Esophagus squamous epithelium (tissue), 5 donors: ENCODE measurements around the gene ADPRS. TPM values are rescaled to one million over a fixed set of nuclear protein-coding genes. Genes with fewer than 3 reads are reported as not detected.
A peak's percentile ranks its signal among the peaks of the same experiment; 100 is the strongest.

Experiments used
- DNase-seq: peaks from one replicate; lab custom pipeline; 2025; lab: John Stamatoyannopoulos, UW
- H3K27ac ChIP-seq, 4 donors: fragments of 200-600 bp; sonication (generic); one replicate each; pipeline ENCODE4 v1.5.1; 2016 to 2019; ENCODE audit warnings: mild to moderate bottlenecking in 1 of 4
- H3K27me3 ChIP-seq, 4 donors: fragments of 200-600 bp; sonication (generic); 1 replicate in 3 of 4; 2 replicates in 1 of 4; pipeline versions ENCODE4 v1.5.1 to v1.6.0; 2017 to 2021; ENCODE audit warnings: antibody characterized with exemption in 1 of 4
- H3K36me3 ChIP-seq, 3 donors: fragments of 200-600 bp; sonication (generic); one replicate each; pipeline ENCODE4 v1.5.1; 2016 to 2019
- H3K4me1 ChIP-seq, 3 donors: fragments of 200-600 bp; sonication (generic); one replicate each; pipeline ENCODE4 v1.5.1; 2017 to 2019
- H3K4me3 ChIP-seq, 4 donors: fragments of 200-600 bp; sonication (generic); 1 replicate in 3 of 4; 2 replicates in 1 of 4; pipeline ENCODE4 v1.5.1; 2016 to 2019; ENCODE audit warnings: mild to moderate bottlenecking in 2 of 4, moderate library complexity in 1 of 4
- H3K9me3 ChIP-seq, 3 donors: fragments of 200-600 bp; sonication (generic); one replicate each; pipeline ENCODE4 v1.5.1; 2016 to 2019
- CTCF ChIP-seq, 6 experiments: fragments of 450-650 bp in 4 of 6; fragments of 200-600 bp in 2 of 6; sonication (generic) in 2 of 6; IDR thresholded peaks; one replicate each; pipeline ENCODE4 v1.5.1; 2016 to 2019; ENCODE audit warnings: antibody characterized with exemption in 6 of 6, mild to moderate bottlenecking in 4 of 6, moderate library complexity in 4 of 6
- POLR2A ChIP-seq, 4 donors: fragments of 450-650 bp; IDR thresholded peaks; one replicate each; pipeline ENCODE4 v1.6.1; 2017; ENCODE audit warnings: antibody characterized with exemption in 4 of 4, mild to moderate bottlenecking in 4 of 4, moderate library complexity in 3 of 4
- WGBS, 2 donors: methylation state at CpG; one replicate each; pipeline ENCODE4 v1.1.5; 2018; 5-methylcytosine and 5-hydroxymethylcytosine counted together
- intact Hi-C: fragments of 100-400 bp; cut with DNase I; formaldehyde crosslinking; loops from one replicate; pipeline ENCODE4 v1.15.0; 2022
- total RNA-seq, 4 donors: library from RNA; depleted of rRNA; stranded (reverse); fragments of >200 nt; gene quantifications; one replicate each; pipeline ENCODE4 v1.1.0, GENCODE V29; 2016
- donor health status: DM: yes; HTN: yes; CAD: no.

ADPRS gene
- total RNA-seq = 10 to 100 TPM; 41.0 to 57.8 (median 48.1) TPM

GRCh38 chr1:36088577-36089392 is at the start of gene ADPRS:
Gene ADPRS, plus strand, starts transcription at chr1:36088892. Its CDS starts 13 bp downstream, at chr1:36088905.
- Histone ChIP-seq H3K36me3 (peaks cover 10 to 33% (median 24%) of the 10 kb centered on the region in 3 donors), H3K4me1 (peaks cover 21 to 61% (median 25%) of the 10 kb centered on the region in 3 donors), H3K27me3 (peaks cover 0 to 15% (median 1%) of the 10 kb centered on the region in 4 donors), H3K4me3 (peak within 1 kb of the TSS; percentile 71 to 95 (median 84)), H3K27ac (peak within 1 kb of the TSS; percentile 87 to 94 (median 90)), H3K9me3 (no peaks in the 10 kb centered on the region)
- peak; percentile 30 for DNase-seq
- intact Hi-C loops = no loop called here
- WGBS, 2 donors = 0% methylated on average over 13 to 16 of the region's 84 CpGs
- peak in 3 of 4 donors; percentile 76 to 94 (median 91) for TF ChIP-seq POLR2A (IDR thresholded peaks at IDR 0.05)
- peak; percentile 97 to 100 (median 99) for TF ChIP-seq CTCF (IDR thresholded peaks at IDR 0.05)

- intact Hi-C loops = no loop called here
- Histone ChIP-seq H3K27ac (no peak overlapping the region), H3K27me3 (no peaks in the 10 kb centered on the region), H3K9me3 (no peaks in the 10 kb centered on the region), H3K4me1 (no peaks in the 10 kb centered on the region), H3K36me3 (peaks cover 0 to 88% (median 21%) of the 10 kb centered on the region in 3 donors), H3K4me3 (no peak overlapping the region)
- DNase-seq = no peak
- WGBS, 2 donors = 83 to 86% methylated on average over 2 of the region's 2 CpGs
- TF ChIP-seq POLR2A (IDR thresholded peaks at IDR 0.05) = no peak
- TF ChIP-seq CTCF (IDR thresholded peaks at IDR 0.05) = no peak
These were observed 48.5 kb upstream of the ADPRS start for GRCh38 chr1:36040238-36040637.

GRCh38 chr1:36051821-36052220 is 36.9 kb upstream of the ADPRS start:
- Histone ChIP-seq H3K4me3 (no peak overlapping the region), H3K9me3 (no peaks in the 10 kb centered on the region), H3K4me1 (no peaks in the 10 kb centered on the region), H3K27ac (no peak overlapping the region), H3K36me3 (peaks cover 0 to 67% (median 6%) of the 10 kb centered on the region in 3 donors), H3K27me3 (no peaks in the 10 kb centered on the region)
- no peak for DNase-seq
- no peak for TF ChIP-seq POLR2A (IDR thresholded peaks at IDR 0.05)
- no peak for TF ChIP-seq CTCF (IDR thresholded peaks at IDR 0.05)
- intact Hi-C loops = no loop called here

- H3K36me3 ChIP-seq = peaks cover 0 to 54% (median 5%) of the 10 kb centered on the region in 3 donors
- H3K4me1 ChIP-seq = no peaks in the 10 kb centered on the region
- intact Hi-C loops = no loop called here
- TF ChIP-seq POLR2A (IDR thresholded peaks at IDR 0.05) = no peak
- TF ChIP-seq CTCF (IDR thresholded peaks at IDR 0.05) = no peak
- no peak overlapping the region for H3K27ac ChIP-seq
- H3K9me3 ChIP-seq = no peaks in the 10 kb centered on the region
- no peaks in the 10 kb centered on the region for H3K27me3 ChIP-seq
- no peak for DNase-seq
- no peak overlapping the region for H3K4me3 ChIP-seq
These were observed 34.7 kb upstream of the ADPRS start for GRCh38 chr1:36053978-36054377.

- Histone ChIP-seq H3K4me3 (no peak overlapping the region), H3K36me3 (peaks cover 0 to 41% (median 5%) of the 10 kb centered on the region in 3 donors), H3K27me3 (no peaks in the 10 kb centered on the region), H3K27ac (no peak overlapping the region), H3K4me1 (no peaks in the 10 kb centered on the region), H3K9me3 (no peaks in the 10 kb centered on the region)
- DNase-seq = no peak
- no peak for TF ChIP-seq CTCF (IDR thresholded peaks at IDR 0.05)
- no peak for TF ChIP-seq POLR2A (IDR thresholded peaks at IDR 0.05)
- intact Hi-C loops = no loop called here
- WGBS, 2 donors = 74 to 86% methylated on average over 5 of the region's 5 CpGs
These were observed 33.0 kb upstream of the ADPRS start for GRCh38 chr1:36055706-36056105.
